Stimulated activated CD8-positive, alpha-beta memory T cell treated with anti-CD3 and anti-CD28 coated beads, Interleukin-12 subunit alpha, Interleukin-12 subunit beta, amount 100 ng/mL, for 4 hours (primary cell): ENCODE data around the gene SLC39A3.
"Not testable (repeated sequence)": the region's sequence is repeated elsewhere in the genome, so short reads cannot be mapped to it uniquely, and the experiment has no call there.

Experiments used
- DNase-seq: peaks from one replicate; pipeline ENCODE4 v3.0.0-alpha.2; 2020; ENCODE audit warnings: low read depth

Gene SLC39A3

DNA sequence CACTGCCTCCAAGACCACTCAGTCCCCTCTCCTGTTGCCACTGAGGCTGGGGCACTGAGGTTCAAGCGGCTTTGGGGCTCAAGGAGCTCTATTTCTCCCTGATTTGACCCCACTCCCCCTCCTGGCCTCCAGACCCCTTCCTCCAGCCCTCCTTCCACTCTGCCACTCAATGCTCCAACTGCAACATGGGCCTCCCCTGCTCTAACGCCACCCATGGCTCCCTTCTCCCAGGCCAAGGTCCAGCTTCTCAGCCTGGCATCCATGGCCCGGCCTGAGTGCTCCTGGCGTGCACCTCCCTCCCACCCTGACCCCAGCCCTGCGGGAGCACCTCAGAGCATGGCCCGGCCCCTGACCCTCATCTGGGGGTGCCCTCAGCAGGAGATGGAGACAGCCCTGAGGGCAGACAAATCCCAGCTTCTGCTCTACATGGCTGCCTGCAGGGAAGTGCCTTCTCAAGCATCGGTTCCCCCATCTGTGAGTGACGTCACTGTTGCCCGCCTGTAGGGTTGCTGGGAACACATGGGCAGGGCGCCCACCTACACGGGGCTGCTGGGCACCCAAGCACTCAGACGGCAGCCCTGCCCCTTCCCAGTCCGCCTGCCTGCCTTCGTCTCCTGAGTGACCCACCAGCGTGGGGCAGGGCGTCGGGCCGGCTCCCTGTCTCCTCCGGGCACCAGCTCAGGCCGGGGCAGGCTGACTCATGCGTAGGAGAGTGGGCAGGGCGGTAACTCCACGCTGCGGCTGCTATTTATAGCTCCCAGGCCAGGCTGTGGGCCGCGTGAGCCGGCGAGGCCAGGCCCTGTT is 17.1 kb downstream of the SLC39A3 start:
- DNase-seq: no peak

DNA sequence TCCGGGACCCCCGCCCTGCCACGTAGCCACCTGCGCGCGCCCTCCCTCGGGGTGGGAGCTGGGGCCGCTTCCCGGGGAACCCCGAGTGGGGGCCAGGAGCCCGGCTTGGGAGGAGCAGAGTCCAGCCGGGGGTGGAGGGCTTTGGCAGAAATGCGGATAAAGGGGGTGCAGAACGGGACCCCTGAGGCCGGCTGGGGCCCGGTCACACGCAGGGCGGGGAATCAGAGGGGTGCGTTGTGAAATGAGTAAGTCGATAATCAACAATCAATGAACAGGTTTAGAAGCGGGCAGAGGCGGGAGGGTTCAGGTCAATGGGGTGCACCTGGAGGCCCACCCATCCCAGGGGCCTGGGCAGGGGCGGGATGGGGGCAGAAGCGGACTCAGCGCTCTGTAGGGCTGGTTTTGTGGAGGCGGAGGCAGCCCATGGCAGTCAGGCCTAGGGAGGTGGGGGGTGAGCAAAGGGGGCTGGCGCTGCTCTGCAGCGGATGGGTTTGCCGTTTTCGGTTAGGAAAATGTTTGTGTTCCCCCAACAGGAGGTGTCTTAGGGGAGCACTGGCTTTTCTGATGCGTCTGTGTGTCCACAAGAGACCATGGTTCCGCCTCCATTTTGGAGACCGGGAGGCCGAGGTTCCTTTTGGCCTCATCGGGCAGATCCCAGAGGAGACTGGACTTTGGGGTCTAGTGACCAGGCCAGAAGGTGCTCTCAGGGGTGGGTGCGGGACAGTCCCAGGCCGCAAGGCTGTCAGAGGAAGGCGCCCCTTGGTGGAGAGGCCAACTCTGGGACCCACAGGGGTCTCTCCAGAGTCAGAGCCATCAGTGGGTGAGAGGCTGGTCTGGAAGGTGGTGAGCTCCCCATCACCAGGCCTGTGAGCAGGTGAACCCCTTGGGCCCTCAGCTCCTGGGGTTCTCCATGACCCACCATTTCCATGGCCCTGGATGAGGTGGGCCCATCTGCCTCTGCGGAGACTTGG is 18.0 kb downstream of the SLC39A3 start:
- DNase-seq: no peak

DNA sequence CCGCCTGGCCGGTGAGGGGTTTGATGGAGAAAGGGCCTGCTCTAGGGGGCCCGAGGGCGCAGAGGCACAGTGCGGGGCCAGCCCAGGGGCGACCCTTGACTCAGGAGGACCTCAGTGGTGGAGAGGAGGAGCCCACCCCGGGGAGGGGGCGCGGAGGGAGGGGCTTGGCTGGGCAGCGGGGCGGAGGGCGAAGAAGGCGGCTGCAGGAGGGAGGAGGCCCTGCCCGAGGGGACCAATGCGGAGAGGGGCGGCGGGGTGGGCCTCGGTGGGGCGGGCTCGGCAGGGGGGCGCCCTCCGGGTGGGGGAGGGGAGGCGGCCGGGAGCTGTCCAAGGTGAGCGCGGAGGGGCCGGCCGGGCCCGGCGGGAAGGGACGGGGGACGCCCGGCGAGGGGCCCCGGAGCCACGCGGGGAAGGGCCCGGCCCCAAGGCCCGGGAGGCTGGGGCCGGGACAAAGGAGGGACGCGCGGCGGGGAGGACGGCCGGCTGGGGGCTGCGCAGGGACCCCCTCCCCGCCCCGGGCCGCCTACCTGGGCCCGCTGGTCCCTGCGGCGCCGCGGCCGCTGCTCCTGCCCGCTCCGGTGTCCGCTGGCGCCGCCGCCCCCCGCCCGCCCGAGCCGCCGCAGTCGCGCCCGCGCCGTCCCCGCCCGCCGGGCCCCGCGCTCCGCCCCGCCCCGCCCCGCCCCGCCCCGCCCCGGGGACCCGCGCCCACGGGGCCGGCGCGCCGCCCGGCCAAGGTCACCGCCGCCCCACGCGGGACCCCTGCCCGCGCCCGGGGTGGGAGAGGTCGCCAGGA is 18.8 kb downstream of the SLC39A3 start, which contains the start of gene DIRAS1:
TSS of gene DIRAS1 (minus strand) at position 596 of the 793 bp plus-strand sequence. CDS start 3,566 bp downstream, outside the sequence.
- no peak for DNase-seq

DNA sequence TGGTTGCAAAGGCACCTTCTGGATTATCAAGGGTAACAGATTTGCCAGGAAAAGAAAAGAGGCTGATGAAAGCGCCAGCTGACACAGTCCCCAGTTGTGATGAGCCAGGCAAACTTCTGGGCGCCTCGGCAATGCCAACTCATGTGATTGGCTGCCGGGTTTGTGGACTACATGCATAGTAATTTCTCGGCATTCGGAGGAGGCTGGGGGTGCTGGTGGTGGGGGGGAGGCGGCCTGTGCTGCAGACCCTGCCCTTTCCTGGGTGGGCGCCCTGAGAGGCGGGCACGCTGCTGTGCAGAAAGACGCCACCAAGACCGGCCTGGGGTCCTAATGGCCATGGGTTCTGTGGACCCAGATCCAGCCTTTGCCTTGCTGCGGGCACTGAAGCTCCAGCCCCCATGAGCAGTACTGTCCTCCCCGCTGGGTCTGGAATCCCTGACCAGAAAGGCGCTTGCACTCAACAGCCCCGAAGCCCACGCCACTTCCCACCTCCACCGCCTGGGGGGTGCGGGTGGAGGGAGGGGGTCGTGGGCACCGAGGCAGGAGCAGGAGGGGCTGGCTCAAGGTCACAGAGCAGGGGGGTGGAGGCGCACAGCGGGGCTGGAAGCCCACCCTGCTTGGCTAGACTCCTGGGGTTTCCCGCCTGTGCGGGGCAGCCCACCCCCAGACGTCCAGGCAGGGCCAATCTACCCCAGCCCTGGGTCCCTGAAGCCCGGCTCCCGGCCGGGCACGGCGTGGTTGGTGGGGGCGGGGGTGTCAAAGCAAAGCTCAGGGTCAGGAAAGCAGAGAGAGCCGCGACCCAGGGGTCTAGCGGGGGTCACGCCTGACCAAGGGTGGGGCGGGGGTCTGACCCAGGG is 19.7 kb downstream of the SLC39A3 start:
- no peak for DNase-seq

DNA sequence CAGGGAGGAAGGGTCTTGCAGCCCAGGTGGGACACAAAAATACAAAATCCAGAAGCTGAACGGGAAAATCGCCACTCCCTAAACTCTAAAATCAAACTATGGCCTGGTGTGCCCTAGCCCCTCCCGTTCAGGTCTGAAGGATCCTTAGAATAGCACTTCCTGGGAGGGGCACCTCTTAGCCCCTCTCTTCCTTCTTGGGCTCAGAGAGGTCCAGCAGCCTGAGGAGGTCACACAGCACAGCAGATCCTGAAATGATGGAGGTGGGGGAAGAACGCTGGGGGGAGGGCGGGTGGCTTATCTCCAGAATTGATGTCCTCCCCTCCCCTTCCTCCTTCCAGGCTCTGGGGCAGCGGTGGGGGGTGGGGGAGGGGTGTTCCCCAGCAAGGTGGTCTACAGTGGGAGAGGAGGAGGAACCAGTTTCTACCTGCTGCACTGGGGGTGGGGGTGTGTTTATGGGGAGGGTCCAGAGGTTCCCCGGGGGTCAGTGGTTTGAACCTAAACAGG is 20.5 kb downstream of the SLC39A3 start:
- DNase-seq: no peak

DNA sequence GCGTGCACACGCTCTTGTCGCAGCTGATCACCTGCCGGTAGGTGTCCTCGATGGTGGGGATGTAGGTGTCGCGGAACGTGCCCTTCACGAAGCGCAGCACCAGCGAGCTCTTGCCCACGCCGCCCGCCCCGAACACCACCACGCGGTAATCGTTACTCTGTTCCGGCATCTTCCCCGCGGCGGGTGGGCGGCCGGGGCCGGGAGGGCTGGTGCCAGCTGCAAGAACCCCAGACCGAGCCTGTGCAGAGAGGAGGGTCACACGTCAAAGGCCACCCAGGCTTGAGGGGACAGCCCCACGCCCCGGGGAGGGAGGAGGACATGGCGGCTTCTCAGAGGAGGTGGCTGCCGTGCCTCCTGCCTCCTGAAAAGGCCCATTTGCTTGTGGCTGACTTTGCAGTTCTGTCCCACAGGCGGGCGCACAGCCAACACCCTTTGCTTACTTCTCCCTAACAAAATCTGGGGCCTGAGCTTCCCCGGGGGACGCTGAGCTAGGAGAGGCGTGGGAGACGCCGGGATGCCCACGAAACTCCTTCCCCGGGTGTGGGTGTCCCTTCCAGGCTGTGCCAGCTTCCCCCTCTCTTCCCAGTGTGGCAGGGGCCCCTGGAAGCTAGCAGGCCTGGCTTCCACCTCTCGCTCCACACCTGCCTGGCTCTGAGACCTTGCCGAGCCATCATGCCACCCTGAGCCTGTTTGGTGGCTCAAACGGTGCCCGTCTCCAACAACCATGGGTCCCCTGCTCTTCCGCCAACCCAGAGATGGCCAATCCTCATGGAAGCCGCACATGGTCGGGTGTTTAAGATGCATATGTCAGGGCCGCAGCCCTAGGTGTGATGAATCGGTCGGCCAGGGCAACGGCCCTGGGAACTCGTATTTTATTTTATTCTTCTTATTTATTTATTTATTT is 21.9 kb downstream of the SLC39A3 start:
- no peak for DNase-seq

DNA sequence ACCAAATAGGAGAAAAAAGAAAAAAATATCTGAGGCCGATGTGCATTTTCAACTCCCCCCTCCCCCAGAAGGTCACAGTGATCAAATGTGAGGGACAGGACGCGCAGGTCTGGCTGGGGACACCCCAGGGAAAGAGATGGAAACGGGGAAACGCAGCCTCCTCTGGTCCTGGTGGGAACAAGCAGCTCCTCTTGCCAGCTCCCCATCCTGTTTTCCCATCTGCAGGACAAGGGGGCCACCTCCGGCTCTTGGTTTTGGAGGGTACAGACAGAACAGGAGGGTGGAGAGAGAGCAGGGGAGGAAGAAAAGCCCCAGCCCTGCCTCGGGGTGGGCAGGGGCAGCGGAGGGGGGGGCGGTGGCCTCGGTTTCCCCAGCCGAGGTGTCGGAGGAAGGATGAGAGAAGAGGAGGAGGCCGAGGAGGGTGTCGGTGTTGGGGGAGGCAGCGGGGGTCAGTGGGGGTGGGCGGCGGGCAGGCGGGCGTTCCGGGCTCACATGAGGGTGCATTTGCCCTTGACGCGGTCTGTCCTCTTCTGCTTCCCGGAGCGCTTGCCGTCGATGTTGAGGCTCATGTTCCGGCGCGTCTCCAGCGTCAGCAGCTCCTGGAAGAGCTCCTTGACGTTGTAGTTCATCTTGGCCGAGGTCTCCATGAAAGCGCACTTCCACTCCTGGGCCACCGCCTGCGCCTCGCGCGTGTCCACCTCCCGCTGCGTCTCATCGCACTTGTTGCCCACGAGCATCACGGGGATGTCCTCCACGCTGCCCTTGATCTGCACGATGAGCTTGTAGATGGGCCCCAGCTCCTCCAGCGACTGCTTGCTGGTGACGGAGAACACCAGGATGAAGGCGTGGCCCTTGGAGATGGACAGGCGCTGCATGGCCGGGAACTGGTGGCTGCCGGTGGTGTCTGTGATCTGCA is 22.8 kb downstream of the SLC39A3 start:
- no peak for DNase-seq

DNA sequence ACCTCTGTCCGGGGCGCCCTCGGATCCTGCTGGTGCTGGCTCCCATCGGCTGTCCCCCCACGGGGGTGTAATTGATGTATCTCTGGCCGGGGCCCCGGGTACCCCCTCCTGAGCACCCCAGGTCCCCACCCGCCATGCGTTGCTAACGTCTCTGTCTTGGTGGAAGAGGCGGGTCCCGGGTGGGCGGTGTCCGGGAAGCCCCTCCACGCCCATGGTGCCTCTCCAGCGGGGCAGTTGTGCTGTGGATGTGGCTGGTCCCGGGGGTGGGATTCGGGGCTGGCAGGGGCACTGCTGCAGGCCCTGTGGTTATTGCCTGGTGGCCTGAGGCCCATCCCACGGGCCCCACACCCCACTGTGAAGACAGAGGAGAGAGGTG is 23.6 kb downstream of the SLC39A3 start:
- no peak for DNase-seq

DNA sequence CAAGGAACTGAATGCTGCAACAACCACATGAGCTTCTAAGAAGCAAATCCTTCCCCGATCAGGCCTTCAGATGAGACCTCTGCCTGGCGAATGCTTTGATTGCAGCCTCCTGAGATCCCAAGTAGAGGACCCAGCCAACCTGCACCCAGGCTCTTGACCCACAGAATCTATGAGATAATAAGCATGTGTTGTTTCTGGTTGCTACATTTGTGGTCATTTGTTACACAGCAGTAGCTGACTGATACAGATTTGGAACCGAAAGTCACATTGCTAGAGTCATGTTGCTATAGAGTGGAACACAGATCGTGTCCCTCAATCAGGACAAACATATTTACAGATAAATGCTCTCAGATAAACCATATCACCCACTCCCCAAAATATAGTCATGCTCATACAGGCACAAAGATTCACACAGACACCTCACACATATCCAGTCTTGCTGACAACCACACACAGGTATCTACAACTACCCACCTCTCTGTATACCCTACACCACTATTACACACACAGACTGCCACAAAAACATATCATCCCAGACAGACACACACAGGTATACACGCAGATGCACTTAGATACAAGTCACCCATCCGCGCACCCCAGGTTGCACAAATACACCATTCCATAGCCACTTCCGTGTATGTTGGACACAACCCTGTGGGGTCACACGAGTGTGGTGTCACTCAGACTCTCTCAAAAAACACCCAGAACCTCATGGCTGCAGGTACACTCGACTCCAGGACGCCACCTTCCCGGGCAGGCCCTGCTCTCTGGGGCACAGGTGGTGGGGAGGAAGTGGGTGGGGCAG is 24.1 kb downstream of the SLC39A3 start:
- no peak for DNase-seq

DNA sequence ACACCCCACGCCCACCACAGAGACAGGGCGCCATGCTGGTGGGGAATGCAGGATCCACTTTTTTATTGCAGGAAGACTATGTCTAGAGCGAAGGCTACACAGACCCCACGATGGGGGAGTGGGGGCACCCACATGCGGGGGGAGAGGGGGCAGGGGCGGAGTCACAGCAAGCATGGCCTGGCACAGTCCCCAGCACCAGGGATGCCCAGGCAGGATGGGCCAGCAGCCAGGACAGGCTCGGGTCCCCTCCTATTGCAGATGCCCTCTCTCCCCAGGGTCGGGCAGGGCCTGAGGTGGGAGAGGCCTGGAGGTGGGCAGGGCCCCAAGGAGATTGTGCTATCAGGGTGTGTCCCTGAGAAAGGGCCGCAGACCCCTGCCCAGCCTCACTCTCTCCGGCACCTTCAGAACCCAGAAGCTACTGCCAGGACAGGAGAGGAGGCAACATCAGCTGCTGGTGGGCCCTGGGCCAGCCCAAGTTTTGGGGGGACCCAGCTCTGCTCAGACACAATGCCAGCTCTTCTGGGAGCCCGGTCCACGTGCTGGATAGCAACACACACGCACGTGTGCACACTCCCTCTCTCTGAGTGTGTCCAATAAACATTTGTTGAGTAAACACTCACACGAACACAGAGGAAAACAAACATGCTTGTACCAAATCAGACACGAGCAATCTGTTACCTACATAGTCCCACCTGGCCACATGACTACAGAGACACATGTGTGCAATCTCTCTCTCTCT is 25.1 kb downstream of the SLC39A3 start:
- no peak for DNase-seq

DNA sequence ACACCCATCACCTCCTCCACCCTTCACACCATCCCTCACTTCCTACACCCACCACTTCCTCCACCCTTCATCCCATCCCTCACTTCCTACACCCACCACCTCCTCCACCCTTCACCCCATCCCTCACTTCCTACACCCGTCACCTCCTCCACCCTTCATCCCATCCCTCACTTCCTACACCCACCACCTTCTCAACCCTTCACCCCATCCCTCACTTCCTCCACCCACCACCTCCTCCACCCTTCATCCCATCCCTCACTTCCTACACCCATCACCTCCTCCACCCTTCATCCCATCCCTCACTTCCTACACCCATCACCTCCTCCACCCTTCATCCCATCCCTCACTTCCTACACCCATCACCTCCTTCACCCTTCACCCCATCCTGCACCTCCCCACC is 25.7 kb downstream of the SLC39A3 start:
- not testable (repeated sequence) for DNase-seq

DNA sequence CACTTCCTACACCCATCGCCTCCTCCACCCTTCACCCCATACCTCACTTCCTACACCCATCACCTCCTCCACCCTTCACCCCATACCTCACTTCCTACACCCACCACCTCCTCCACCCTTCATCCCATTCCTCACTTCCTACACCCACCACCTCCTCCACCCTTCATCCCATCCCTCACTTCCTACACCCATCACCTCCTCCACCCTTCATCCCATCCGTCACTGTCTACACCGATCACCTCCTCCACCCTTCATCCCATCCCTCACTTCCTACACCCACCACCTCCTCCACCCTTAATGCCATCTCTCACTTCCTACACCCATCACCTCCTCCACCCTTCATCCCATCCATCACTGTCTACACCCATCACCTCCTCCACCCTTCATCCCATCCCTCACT is 26.6 kb downstream of the SLC39A3 start:
- not testable (repeated sequence) for DNase-seq

DNA sequence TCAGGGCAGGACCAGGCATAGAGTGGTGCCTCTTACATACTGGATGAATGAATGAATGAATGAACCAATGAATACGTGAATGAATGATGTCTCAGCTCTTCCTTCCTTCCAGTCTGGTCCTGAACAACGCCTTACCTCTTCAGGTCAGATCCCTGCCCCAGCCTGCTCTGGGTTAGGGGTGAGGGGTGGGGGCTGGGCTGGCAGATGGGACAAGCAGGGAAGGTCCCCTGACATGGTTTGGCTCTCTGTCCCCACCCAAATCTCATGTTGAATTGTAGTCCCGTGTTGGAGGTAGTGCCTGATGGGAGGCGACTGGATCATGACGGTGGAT is 28.0 kb downstream of the SLC39A3 start:
- DNase-seq: no peak

DNA sequence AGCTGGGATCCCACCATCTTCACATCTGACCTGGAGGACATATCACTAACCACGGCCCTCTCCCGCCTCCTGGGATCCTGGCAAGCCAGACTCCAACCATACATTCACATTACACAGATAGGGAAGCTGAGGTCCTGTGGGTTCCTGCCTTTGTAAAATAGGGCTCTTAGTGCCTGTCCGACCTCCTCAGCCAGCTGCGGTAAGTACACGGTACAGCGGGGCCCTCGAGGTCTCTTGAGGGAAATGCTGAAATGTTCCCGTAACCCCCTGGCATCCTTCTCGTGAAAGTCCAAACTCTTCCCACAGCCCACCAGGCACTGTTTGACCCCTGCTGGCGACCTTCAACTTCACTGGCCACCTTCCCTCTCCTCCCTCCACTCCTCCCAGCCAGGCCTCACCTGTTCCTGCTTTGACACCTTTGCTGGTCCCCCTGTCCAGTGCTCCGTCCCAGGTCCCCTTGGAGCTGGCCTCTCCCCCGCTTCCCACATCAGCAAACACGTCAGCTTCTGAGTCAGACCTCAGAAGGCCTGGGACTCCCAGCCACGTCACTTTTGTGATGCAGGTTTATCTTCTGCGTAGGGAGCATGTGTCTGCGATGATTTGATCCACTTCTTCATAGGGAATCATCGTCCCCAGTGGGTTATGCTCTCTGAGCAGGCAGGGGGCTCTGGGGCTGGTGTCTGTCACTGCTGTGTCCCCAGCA is 28.5 kb downstream of the SLC39A3 start:
- DNase-seq: no peak

DNA sequence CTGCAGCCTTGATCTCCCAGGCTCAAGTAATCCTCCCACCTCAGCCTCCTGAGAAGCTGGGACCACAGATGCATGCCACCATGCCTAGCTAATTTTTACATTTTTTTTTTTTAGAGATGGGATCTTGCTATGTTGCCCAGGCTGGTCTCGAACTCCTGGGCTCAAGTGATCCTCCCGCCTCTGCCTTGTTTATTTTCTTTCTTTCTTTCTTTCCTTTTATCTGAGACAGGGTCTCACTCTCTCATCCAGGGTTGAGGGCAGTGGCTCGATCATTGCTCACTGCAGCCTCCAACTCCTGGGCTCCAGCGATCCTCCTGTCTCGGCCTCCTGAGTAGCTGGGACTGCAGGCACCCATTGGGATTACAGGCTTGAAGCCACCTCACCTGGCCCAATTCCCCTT is 33.6 kb downstream of the SLC39A3 start:
- DNase-seq: no peak

DNA sequence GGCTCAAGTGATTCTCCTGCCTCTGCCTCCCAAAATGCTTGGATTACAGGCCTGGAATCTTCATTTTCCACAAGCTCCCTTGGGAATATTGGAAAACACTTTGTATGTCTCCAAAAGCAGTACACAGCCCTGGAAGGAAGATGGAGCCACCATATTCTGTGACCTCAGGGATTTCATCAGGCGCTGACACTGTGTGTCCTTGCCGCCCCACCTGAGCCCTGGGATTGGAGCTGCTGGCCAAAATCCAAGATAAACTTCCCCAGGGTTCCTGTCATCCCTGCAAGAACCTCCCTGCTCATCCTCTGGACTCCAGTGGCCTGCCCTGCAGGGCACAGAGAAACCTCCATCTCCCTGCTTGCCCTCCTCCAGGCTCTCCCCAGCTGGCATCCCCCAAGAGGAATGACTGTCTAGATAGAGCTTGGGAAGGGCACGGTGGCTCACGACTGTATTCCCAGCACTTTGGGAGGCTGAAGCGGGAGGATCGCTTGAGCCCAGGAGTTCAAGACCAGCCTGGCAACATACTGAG is 36.1 kb downstream of the SLC39A3 start:
- DNase-seq: no peak

DNA sequence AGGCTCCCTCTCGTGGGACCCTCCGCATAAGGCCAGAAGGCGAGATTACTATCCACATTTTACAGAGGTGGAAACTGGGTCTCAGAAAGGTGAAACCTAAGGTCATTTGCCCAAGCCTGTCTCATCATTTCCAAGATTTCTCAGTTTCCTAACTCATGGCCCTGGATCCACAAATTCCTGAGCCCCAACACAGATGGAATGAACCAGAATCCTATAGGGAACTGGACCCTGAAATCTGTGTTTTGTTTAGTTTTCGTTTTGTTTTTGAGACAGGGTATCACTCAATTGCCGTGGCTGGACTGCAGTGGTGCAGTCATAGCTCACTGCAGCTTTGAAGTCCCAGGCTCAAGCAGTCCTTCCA is 36.8 kb downstream of the SLC39A3 start:
- DNase-seq: no peak
